RWPE1 (cell line): Measurements from ENCODE around the gene KIF2C.
"Not testable (repeated sequence)": the region's sequence is repeated elsewhere in the genome, so short reads cannot be mapped to it uniquely, and the experiment has no call there.

Source experiments
- CTCF ChIA-PET: fragments of 350-600 bp; sonication (Branson Sonifier 250); formaldehyde crosslinking; extraction: SDS; loops from one replicate; lab custom pipeline; 2021; lab: Yijun Ruan, JAX
- POLR2A ChIA-PET: fragments of 400-600 bp; formaldehyde crosslinking; extraction: SDS; loops from one replicate; lab custom pipeline; 2020; ENCODE audit warnings: antibody characterized with exemption; ENCODE audit not compliant: low non-redundant PET; lab: Yijun Ruan, JAX
- DNase-seq: peaks from one replicate; pipeline ENCODE4 v3.0.0; 2012; ENCODE audit warnings: low spot score
- H3K27ac ChIP-seq: fragments of 450-650 bp; 2 replicates; pipeline ENCODE4 v1.5.1; 2017
- CTCF ChIP-seq: fragments of 450-650 bp; conservative IDR thresholded peaks from 2 replicates; pipeline ENCODE4 v1.5.1; 2017; ENCODE audit warnings: low read depth, mild to moderate bottlenecking

Gene KIF2C

GRCh38 chr1:44787506-44787905 lies 47.9 kb downstream of the KIF2C start:
- ChIA-PET POLR2A (no interaction called here), CTCF (no interaction called here)
- TF ChIP-seq CTCF: no peak
- H3K27ac ChIP-seq: peak overlapping the region; percentile 21
- DNase-seq: no peak

GRCh38 chr1:44788120-44788860 lies 48.7 kb downstream of the KIF2C start, which contains the start of gene BEST4:
BEST4 (minus strand) TSS chr1:44788170; CDS start chr1:44787705, 465 bp downstream.
- no peak for TF ChIP-seq CTCF
- DNase-seq: no peak
- H3K27ac ChIP-seq: peak within 1 kb of the TSS; percentile 21
- ChIA-PET POLR2A (no interaction called here), CTCF (interaction anchor here (0.6 kb wide), 1 partner anchor 57 kb away, joined by 3 read pairs; the partner anchor contains the start of gene RNU5D-1)

- CTCF ChIA-PET: no interaction called here
- DNase-seq: no peak
- no peak for TF ChIP-seq CTCF
- no peak overlapping the region for H3K27ac ChIP-seq
- POLR2A ChIA-PET: no interaction called here
These were observed 51.5 kb downstream of the KIF2C start for GRCh38 chr1:44790968-44791801.

- ChIA-PET CTCF (interaction anchor here (0.7 to 1.5 kb wide), 3 partner anchors 9 to 219 kb away, joined by 3 to 6 read pairs (median 3); no protein-coding TSS in a partner anchor), POLR2A (interaction anchor here (0.5 to 1.5 kb wide), 2 partner anchors 18 to 1816 kb away, joined by 3 to 4 read pairs; partner anchors contain the start of gene RPS8)
- peak overlapping the region; percentile 61 for H3K27ac ChIP-seq
- TF ChIP-seq CTCF: no peak
- DNase-seq: no peak
These were observed 53.3 kb downstream of the KIF2C start for GRCh38 chr1:44792736-44793502.

GRCh38 chr1:44797886-44798285 lies 58.2 kb downstream of the KIF2C start:
- H3K27ac ChIP-seq: peak overlapping the region; percentile 99
- CTCF ChIA-PET, DNase-seq, POLR2A ChIA-PET: not testable (repeated sequence)

GRCh38 chr1:44798481-44799365 lies 59.1 kb downstream of the KIF2C start:
- no peak for TF ChIP-seq CTCF
- CTCF ChIA-PET: interaction anchor here (0.6 to 0.7 kb wide), 3 partner anchors 52 to 355 kb away, joined by 3 to 9 read pairs (median 4); no protein-coding TSS in a partner anchor
- no peak for DNase-seq
- POLR2A ChIA-PET: interaction anchor here (0.7 kb wide), 1 partner anchor 37 kb away, joined by 4 read pairs; no protein-coding TSS in a partner anchor
- H3K27ac ChIP-seq: peak overlapping the region; percentile 99
